Activated CD8-positive, alpha-beta memory T cell treated with anti-CD3 and anti-CD28 coated beads for 4 hours (primary cell): ENCODE results near the gene ARNT2.

Source experiments
- DNase-seq, 2 donors: peaks; one replicate each; pipeline ENCODE4 v3.0.0-alpha.2; 2020; ENCODE audit warnings: low read depth in 2 of 2

The ARNT2 gene

GRCh38 chr15:80576519-80577090 is 172.4 kb downstream of the ARNT2 start:
- no peak for DNase-seq

DNA sequence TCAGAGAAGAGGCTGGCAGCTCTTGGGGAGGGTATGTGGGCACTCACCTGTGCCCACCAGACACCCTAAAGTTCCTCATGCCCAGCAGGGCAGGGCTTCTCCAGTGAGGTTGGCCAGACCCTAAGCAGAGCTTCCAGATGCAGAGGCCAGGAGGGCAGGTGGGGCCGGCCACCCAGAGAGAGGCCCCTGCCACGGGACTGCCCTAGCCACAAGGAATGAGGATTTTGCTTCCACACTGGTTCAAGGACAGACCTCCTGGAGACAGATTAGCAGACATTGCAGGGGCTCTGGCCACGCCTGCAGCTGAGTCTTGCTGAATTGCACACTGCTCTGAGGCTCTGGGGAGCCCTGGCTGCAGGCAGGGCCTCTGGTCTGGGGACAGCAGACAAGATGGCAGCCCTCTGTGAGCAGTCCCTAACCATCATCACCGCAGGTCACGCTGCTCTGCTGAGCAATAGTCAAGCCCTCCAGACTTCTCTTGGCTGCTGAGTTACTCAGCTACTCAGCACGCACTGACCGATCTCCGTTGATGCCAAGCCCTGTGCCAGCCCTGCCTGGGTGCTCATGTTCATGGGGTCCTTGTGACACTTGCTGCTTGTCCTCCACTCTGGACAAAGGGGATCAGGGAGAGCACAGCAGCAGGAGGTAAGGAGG is 173.5 kb downstream of the ARNT2 start:
- no peak for DNase-seq

- no peak for DNase-seq
These were observed 174.0 kb downstream of the ARNT2 start for GRCh38 chr15:80578206-80578595.

GRCh38 chr15:80578871-80579270 is 174.7 kb downstream of the ARNT2 start:
- no peak for DNase-seq

DNA sequence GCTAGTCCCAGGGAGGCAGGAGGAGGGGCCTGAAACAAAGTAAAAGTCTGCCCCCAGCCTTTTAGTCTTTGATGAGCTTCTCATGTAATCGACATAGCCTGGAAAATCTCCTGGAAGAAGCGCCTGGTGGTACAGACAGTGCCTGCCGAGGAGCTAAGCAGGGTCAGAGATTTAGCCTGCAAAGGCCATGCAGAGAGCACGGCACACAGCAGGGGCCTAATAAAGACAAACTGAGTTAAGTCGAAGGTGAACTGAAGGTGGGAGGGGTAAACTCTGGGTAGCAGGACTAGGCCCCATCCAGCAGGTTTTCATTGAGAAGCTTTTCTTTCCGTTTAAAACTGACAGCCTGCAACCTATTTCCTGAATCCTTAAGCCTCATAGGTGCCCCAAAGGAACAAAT is 175.4 kb downstream of the ARNT2 start:
- DNase-seq, result no peak

DNA sequence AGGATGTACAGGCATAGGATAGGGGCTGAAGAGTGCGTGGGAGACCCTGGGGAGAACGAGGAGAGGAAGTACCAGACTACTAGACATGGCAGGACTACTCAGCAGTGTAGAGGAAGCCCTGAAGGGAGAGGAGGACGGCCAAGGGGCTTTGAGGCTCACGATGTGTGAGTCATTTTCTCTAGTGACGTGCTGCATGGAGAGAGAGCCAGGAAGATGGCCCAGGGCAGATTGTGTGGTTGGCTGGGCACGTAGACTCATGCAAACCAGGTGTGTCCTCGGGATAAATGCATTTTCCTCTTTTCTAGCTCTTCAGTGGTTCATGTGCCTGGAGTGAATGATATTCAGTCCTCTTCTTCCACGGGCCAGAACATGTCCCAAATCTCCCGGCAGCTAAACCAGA is 175.9 kb downstream of the ARNT2 start:
- DNase-seq, result no peak

GRCh38 chr15:80580536-80581260 is 176.5 kb downstream of the ARNT2 start:
- DNase-seq, result no peak

- DNase-seq, result no peak
These were observed 177.8 kb downstream of the ARNT2 start for GRCh38 chr15:80581976-80582375.

DNA sequence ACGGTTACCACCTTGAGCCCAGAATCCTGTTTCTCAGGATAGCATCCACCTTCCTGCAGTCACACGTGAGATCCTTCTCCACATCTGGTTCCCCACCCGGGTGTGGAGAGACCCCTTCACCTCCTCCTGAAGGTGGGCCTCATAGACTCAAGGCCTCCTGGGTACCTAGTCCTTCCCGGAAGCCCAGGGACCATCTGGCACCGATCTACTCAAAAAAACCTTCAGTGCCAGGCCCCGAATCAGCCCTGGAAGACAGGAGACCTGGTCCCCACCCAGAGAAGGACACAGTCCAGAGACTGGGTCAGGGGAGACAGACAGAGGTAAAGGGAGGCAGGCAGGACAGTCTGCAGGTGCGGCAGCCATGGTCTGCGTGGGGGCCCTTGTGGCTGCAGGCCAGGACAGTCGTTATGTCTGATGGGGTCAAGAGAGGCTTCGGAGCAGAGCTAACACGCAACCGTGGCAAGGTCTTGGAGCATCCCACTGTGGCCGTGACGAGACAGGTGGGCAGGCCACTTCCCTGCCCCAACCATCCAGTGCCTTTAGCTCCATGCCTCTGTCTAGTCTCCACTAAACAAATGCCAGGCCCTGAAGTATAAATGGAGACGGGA is 178.7 kb downstream of the ARNT2 start:
- no peak for DNase-seq

DNA sequence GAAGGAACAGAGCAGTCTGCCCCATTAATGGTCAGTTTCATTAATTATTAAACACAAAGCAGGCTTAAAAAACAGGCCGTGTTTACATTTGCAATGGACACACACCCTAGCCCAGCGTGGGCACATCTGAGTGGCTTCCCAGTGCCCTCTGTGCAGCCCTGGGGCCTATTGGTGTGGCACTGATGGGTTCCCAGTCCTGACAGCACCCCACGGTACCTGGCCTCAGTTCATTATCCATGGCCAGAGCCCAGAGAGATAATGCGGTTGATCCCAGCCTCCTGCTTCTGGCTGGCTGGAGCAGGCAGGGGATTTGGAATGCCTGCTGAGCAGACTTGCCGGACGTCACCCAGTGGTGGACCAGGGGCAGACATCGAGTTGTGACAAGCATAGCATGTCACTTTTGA is 180.4 kb downstream of the ARNT2 start:
- no peak for DNase-seq

GRCh38 chr15:80584973-80585525 is 180.9 kb downstream of the ARNT2 start:
- no peak for DNase-seq

DNA sequence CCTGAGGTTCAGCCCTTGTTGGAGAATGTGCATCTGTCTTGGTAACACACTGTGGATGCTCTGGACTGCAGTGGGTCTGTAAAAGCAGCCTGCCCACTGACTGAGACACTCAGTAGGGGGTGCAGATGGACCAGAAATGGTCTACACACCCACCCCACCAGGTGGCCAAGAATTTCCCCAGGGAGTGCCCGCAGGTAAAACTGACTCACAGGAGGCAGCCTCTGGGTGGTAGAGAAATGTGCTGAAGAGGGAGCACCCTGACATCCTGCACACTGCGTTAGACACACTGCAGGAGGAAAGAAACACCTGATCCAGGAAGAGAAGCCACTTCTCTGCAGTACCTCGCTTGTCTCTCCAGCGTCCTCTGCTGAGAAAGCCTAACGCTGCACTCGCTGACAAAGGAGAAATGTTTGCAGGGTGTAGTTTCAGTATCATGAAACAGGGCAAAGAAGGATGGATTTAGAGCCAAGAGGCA is 181.4 kb downstream of the ARNT2 start:
- DNase-seq, result no peak

GRCh38 chr15:80586161-80586560 is 182.0 kb downstream of the ARNT2 start:
- no peak for DNase-seq

DNA sequence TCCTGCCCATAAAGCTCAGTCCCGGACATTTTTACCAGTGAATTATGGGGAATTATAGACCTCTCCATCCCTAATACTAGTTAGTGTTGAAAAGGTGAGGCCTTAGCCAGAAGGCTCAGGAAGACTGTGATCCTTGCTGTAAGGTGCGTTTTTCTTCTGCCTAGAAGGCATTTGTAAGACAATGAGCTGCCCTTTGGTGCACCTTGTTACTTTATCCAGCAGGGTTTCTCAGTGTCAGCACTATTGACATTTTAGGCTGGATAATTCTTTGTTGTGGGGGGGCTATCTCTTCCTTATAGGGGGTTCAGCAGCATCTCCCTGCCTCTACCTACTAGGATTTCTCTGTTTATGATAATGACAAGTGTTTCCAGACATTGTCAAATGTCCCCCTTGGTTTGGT is 182.8 kb downstream of the ARNT2 start:
- DNase-seq, result no peak

GRCh38 chr15:80587816-80588456 is 183.8 kb downstream of the ARNT2 start:
- no peak for DNase-seq

DNA sequence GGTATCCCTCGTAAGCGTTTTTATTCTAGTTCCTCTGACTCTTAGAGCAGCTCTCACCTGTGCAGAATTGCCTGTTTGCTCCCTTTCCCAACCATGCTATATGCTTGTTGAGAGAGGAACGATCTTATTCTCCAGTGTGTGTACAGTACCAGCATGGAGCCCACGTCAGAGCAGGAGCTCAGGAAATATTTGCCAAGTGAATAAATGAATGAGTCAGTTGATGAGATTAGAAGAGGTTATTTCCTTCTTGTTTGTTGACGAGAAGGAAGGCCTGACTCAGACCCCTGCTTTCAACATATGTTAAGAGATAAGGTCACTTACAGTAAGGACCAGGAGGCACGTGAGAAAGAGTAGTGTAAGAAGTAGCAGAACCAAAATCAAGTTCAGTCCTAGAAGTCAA is 184.6 kb downstream of the ARNT2 start:
- no peak for DNase-seq

DNA sequence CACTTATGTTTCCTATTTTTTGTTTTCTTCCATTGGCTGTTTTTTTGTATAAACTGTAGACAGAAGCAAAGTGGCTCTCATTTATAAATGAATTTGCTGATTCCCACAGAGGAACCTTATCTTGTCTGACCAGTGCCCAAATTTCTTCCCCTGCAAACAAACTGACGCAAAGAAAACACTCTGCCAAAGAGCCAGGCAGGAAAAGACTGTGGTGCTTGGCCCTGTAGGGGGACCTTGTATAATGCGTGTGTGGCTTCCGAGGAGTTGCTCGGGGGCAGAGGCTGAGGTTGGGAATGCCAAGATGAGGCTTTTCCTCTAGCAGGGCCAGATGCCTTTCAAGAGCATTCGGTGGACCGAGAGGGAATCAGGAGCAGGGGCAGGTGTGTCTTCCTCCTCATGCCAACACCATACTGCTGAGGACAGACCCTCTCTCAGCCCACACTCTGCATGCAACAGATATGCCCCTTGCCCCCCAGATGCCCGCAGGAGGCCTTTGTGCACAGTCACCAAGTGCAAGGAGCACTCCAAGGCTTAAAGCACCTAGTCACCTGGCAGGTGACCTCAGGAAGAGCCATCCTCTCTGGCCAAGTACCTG is 186.7 kb downstream of the ARNT2 start:
- no peak for DNase-seq

- DNase-seq, result no peak
These were observed 187.3 kb downstream of the ARNT2 start for GRCh38 chr15:80591471-80591870.

DNA sequence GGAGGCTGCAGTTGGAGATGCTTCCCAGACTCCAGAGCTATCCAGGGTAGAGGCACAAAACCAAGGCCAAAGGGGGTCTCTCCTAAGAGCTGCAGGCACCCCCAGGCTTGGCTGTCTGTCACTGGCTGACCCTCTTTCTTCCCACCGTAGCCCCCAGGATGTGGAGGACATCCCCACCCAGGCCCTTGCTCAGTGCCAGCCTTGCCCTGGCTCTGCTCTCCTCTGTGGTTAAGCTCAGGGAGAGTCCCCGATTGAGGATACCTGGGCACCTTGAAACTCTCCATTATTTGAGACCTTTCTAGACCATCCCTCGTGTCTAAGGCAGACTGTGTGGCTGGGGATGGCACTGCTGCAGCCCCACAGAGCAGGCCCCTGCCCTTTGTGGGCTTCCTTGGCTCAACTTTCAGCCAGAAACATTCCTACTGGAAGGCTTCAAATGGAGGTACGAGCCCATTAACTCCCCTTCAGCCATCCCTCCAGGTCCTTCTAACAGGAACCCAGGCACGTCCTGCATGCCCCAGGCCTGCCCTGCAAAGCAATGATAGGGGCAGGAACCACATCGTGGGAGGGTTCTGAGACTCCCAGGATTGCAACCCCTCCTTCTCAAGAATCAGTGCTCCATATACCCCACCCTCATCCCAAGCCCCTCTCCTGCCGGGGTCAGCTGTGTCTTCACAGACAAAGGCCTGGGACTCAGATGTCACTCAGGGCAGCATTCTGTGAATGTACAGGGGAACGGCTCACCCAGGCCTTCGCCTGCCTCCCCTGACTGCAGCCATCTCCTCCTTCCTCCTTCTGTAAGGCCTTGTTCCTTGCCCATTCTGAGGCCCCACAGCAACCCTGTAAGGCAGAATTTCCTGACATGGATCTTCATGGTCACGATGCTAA is 188.0 kb downstream of the ARNT2 start:
- no peak for DNase-seq

GRCh38 chr15:80593486-80594030 is 189.4 kb downstream of the ARNT2 start:
- no peak for DNase-seq
